Muscle layer of colon (tissue), 2 donors: Measurements from ENCODE around the gene DEFB113.
"Not testable (repeated sequence)": the region's sequence is repeated elsewhere in the genome, so short reads cannot be mapped to it uniquely, and the experiment has no call there.

ENCODE experiments used
- H3K27ac ChIP-seq: one replicate; pipeline ENCODE4 v1.7.0; 2013; ENCODE audit warnings: low read depth, mild to moderate bottlenecking, low read length, moderate library complexity
- H3K27me3 ChIP-seq, 2 donors: one replicate each; pipeline ENCODE4 v1.7.0; 2013; ENCODE audit warnings: low read length in 2 of 2, mild to moderate bottlenecking in 2 of 2; ENCODE audit not compliant: insufficient read depth in 2 of 2, control insufficient read depth in 1 of 2
- H3K36me3 ChIP-seq: one replicate; pipeline ENCODE4 v1.7.0; 2013; ENCODE audit warnings: mild to moderate bottlenecking, low read length; ENCODE audit not compliant: insufficient read depth
- H3K4me1 ChIP-seq: one replicate; pipeline ENCODE4 v1.7.0; 2013; ENCODE audit warnings: mild to moderate bottlenecking, low read length; ENCODE audit not compliant: insufficient read depth
- H3K4me3 ChIP-seq, 2 donors: one replicate each; pipeline ENCODE4 v1.7.0; 2013; ENCODE audit warnings: low read length in 2 of 2, low read depth in 1 of 2, mild to moderate bottlenecking in 1 of 2, moderate library complexity in 1 of 2
- H3K9ac ChIP-seq: one replicate; pipeline ENCODE4 v1.7.0; 2013; ENCODE audit warnings: low read length
- H3K9me3 ChIP-seq: one replicate; pipeline ENCODE4 v1.7.0; 2013; ENCODE audit warnings: mild to moderate bottlenecking, low read length
- donor health status: abdominal sarcoma.
- donor health status: Adenocarcinoma of cecum.

The DEFB113 gene

DNA sequence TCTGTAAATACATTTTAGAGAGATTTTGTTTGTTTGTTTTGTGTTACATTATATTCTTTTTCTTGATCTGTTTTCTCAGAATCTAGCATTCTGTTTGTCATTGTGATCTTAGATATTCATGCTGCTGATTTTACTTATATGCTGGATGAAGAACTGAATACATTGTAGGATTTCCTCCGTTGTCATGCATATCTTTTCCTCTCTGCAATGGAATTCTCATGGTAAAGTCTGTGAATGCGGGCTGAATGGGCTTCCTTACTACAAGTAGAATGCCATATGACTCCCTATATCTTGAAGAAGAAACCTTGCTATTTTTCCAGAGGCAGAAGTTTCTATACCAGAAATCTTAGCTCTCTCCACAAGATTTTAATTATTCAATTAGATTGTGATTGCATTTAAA lies 3.1 kb downstream of the DEFB113 start:
- no peaks in the 10 kb centered on the region for H3K27me3 ChIP-seq
- no peak overlapping the region for H3K4me3 ChIP-seq
- H3K9ac ChIP-seq, result no peak overlapping the region
- H3K27ac ChIP-seq, result no peak overlapping the region
- no peaks in the 10 kb centered on the region for H3K4me1 ChIP-seq
- H3K36me3 ChIP-seq, result no peaks in the 10 kb centered on the region
- no peaks in the 10 kb centered on the region for H3K9me3 ChIP-seq

GRCh38 chr6:49964064-49964463 lies 5.4 kb downstream of the DEFB113 start, which contains the start of gene DEFB114:
Gene DEFB114 (minus strand): TSS chr6:49964164. CDS start chr6:49964105, 59 bp downstream.
- no peak within 1 kb of the TSS for H3K4me3 ChIP-seq
- H3K9ac ChIP-seq, result no peak within 1 kb of the TSS
- no peaks in the 10 kb centered on the region for H3K9me3 ChIP-seq
- no peaks in the 10 kb centered on the region for H3K27me3 ChIP-seq
- no peaks in the 10 kb centered on the region for H3K4me1 ChIP-seq
- no peak within 1 kb of the TSS for H3K27ac ChIP-seq
- no peaks in the 10 kb centered on the region for H3K36me3 ChIP-seq

DNA sequence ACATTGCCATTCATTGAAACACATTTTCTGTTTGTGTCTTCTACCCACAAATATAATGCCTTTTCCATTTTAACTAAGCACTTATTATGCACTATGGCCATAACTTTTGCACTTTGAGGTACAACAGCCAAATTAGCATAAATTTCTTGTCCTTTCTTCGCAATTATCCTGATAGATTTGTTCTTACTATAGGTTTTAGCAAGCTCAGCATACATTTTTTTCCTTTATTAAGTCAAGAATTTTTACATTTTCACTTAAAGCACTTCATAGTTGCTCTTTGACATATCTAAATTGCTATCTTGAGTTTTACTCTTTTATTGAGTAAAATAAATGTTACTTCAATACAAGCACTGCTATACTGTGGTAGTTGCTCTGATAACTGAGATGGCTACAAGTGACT lies 11.2 kb downstream of the DEFB113 start:
- Histone ChIP-seq H3K27me3 (no peaks in the 10 kb centered on the region), H3K4me1 (no peaks in the 10 kb centered on the region), H3K27ac (no peak overlapping the region), H3K36me3 (no peaks in the 10 kb centered on the region), H3K9ac (no peak overlapping the region), H3K4me3 (no peak overlapping the region), H3K9me3 (no peaks in the 10 kb centered on the region)

DNA sequence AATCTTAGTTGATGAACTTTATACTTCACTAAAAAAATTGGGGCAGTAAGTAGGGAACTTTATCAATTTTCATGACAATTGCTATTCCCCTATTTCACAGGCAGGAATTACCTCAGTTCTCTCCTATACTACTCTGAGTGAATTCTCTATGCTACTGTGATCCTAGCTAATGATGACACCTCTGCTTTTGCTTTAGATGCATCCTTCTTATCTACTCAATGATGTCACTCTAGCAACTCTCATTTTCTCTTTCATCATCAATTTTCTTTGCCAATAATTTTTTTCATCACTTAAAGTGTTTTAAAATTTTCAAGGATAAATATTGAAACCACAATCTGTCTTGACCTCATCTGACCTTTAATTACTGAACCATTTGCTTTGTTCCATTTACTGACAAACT lies 13.6 kb downstream of the DEFB113 start:
- no peak overlapping the region for H3K9ac ChIP-seq
- H3K36me3 ChIP-seq, result no peaks in the 10 kb centered on the region
- no peaks in the 10 kb centered on the region for H3K9me3 ChIP-seq
- H3K4me3 ChIP-seq, result no peak overlapping the region
- no peaks in the 10 kb centered on the region for H3K27me3 ChIP-seq
- no peaks in the 10 kb centered on the region for H3K4me1 ChIP-seq
- no peak overlapping the region for H3K27ac ChIP-seq

- H3K27me3 ChIP-seq, result no peaks in the 10 kb centered on the region
- no peaks in the 10 kb centered on the region for H3K4me1 ChIP-seq
- H3K9me3 ChIP-seq, result no peaks in the 10 kb centered on the region
These were observed 17.5 kb downstream of the DEFB113 start for GRCh38 chr6:49951926-49952325.

GRCh38 chr6:49950415-49950751 lies 19.0 kb downstream of the DEFB113 start:
- Histone ChIP-seq H3K9me3 (no peaks in the 10 kb centered on the region), H3K36me3 (no peaks in the 10 kb centered on the region), H3K27me3 (no peaks in the 10 kb centered on the region), H3K4me1 (no peaks in the 10 kb centered on the region), H3K4me3 (no peak overlapping the region), H3K27ac (no peak overlapping the region), H3K9ac (no peak overlapping the region)

More at GRCh38 chr6:49951926-49952325, 17.5 kb downstream of the DEFB113 start:
- no peak overlapping the region for H3K27ac ChIP-seq
- no peaks in the 10 kb centered on the region for H3K36me3 ChIP-seq
- no peak overlapping the region for H3K9ac ChIP-seq
- no peak overlapping the region for H3K4me3 ChIP-seq

DNA sequence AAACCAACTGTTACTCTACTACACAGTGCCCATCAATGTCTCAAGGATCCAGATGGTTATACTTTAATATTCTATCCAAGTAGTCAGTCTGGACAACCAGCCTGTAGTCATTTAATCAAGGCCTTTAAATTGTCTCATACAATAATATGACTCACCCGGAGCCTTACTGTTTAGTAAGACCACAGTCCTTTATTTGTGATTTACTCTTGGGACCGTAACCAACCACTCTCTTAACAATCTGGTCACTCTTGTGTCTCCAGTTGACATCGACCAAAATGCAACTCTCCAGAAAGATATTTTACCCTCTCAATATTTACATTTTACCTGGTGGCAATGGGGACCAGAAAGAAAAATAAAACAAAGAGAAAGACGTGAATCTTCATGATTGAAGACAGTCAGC lies 20.4 kb downstream of the DEFB113 start:
- Histone ChIP-seq H3K36me3 (no peaks in the 10 kb centered on the region), H3K9ac (no peak overlapping the region), H3K4me3 (no peak overlapping the region), H3K4me1 (no peaks in the 10 kb centered on the region), H3K27ac (no peak overlapping the region), H3K27me3 (no peaks in the 10 kb centered on the region), H3K9me3 (no peaks in the 10 kb centered on the region)

GRCh38 chr6:49946835-49947234 lies 22.6 kb downstream of the DEFB113 start:
- H3K36me3 ChIP-seq, result no peaks in the 10 kb centered on the region
- no peak overlapping the region for H3K27ac ChIP-seq
- H3K4me1 ChIP-seq, result no peaks in the 10 kb centered on the region
- H3K9ac ChIP-seq, result no peak overlapping the region
- no peaks in the 10 kb centered on the region for H3K9me3 ChIP-seq
- no peak overlapping the region for H3K4me3 ChIP-seq
- no peaks in the 10 kb centered on the region for H3K27me3 ChIP-seq

GRCh38 chr6:49944068-49944467 lies 25.4 kb downstream of the DEFB113 start:
- H3K27ac ChIP-seq, H3K4me1 ChIP-seq: not testable (repeated sequence)

GRCh38 chr6:49939993-49940498 lies 29.4 kb downstream of the DEFB113 start:
- no peaks in the 10 kb centered on the region for H3K9me3 ChIP-seq

More at GRCh38 chr6:49944068-49944467, 25.4 kb downstream of the DEFB113 start:
- not testable (repeated sequence) for H3K27me3 ChIP-seq, H3K9ac ChIP-seq, H3K9me3 ChIP-seq, H3K36me3 ChIP-seq, H3K4me3 ChIP-seq

GRCh38 chr6:49937811-49938210 lies 31.6 kb downstream of the DEFB113 start:
- no peaks in the 10 kb centered on the region for H3K9me3 ChIP-seq

More at GRCh38 chr6:49939993-49940498, 29.4 kb downstream of the DEFB113 start:
- Histone ChIP-seq H3K27ac (no peak overlapping the region), H3K36me3 (no peaks in the 10 kb centered on the region), H3K4me1 (no peaks in the 10 kb centered on the region), H3K27me3 (no peaks in the 10 kb centered on the region), H3K9ac (no peak overlapping the region), H3K4me3 (no peak overlapping the region)

DNA sequence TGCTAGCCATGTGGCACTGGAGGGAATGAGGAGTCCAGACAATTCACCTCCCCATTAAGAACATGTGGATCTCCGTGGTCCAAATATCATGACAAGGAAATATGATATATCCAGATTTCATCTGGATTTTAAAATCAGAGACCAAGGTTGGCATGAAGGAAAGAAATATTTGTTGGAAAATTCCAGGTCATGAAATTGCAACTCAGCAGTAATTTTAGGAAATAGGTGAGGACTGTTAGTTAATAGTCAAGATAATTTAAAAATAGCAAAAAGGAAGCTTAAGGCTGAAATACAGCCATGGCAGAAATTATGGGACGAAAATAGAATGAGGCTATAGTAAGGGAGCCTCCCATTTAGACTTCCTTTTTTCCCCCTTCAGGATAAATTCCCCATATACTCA lies 32.4 kb downstream of the DEFB113 start:
- H3K4me1 ChIP-seq, result no peaks in the 10 kb centered on the region
- no peak overlapping the region for H3K4me3 ChIP-seq
- H3K27ac ChIP-seq, result no peak overlapping the region
- no peaks in the 10 kb centered on the region for H3K27me3 ChIP-seq
- no peak overlapping the region for H3K9ac ChIP-seq
- H3K36me3 ChIP-seq, result no peaks in the 10 kb centered on the region
- no peaks in the 10 kb centered on the region for H3K9me3 ChIP-seq

More at GRCh38 chr6:49937811-49938210, 31.6 kb downstream of the DEFB113 start:
- H3K4me1 ChIP-seq, result no peaks in the 10 kb centered on the region
- H3K9ac ChIP-seq, result no peak overlapping the region
- H3K4me3 ChIP-seq, result no peak overlapping the region
- no peak overlapping the region for H3K27ac ChIP-seq
- H3K36me3 ChIP-seq, result no peaks in the 10 kb centered on the region
- H3K27me3 ChIP-seq, result no peaks in the 10 kb centered on the region
